ENCODE data around the gene KRTAP5-5. TPM values are rescaled to one million over a fixed set of nuclear protein-coding genes. Genes with fewer than 3 reads are reported as not detected.

KRTAP5-5 gene
- total RNA-seq, 6 experiments from 2014 or later, result not detected

GRCh38 chr11:1675536-1676228 is 46.1 kb downstream of the KRTAP5-5 start:
- ATAC-seq, result peak in 3 of 4 donors; percentile 10 to 31 (median 11)
- peak in 1 of 3 donors; percentile 51 for DNase-seq
- Histone ChIP-seq H3K36me3 (no peaks in the 10 kb centered on the region), H3K4me1 (peaks cover 0 to 85% (median 9%) of the 10 kb centered on the region in 4 donors), H3K9me3 (no peaks in the 10 kb centered on the region), H3K4me3 (peak overlapping the region in 1 of 3 donors; percentile 3), H3K27me3 (no peaks in the 10 kb centered on the region), H3K27ac (peak overlapping the region; percentile 78 to 96 (median 83))
- intact Hi-C loops (cut with DNase I), result no loop called here
- WGBS (ENCODE audit: insufficient coverage, low coverage, low lambda C conversion rate, missing lambda C conversion rate), result 21% methylated on average over 11 of the region's 11 CpGs
- TF ChIP-seq, protein P1, sequence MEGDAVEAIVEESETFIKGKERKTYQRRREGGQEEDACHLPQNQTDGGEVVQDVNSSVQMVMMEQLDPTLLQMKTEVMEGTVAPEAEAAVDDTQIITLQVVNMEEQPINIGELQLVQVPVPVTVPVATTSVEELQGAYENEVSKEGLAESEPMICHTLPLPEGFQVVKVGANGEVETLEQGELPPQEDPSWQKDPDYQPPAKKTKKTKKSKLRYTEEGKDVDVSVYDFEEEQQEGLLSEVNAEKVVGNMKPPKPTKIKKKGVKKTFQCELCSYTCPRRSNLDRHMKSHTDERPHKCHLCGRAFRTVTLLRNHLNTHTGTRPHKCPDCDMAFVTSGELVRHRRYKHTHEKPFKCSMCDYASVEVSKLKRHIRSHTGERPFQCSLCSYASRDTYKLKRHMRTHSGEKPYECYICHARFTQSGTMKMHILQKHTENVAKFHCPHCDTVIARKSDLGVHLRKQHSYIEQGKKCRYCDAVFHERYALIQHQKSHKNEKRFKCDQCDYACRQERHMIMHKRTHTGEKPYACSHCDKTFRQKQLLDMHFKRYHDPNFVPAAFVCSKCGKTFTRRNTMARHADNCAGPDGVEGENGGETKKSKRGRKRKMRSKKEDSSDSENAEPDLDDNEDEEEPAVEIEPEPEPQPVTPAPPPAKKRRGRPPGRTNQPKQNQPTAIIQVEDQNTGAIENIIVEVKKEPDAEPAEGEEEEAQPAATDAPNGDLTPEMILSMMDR (IDR thresholded peaks at IDR 0.05), result no peak
- TF ChIP-seq POLR2A (IDR thresholded peaks at IDR 0.05), result peak; percentile 76

DNA sequence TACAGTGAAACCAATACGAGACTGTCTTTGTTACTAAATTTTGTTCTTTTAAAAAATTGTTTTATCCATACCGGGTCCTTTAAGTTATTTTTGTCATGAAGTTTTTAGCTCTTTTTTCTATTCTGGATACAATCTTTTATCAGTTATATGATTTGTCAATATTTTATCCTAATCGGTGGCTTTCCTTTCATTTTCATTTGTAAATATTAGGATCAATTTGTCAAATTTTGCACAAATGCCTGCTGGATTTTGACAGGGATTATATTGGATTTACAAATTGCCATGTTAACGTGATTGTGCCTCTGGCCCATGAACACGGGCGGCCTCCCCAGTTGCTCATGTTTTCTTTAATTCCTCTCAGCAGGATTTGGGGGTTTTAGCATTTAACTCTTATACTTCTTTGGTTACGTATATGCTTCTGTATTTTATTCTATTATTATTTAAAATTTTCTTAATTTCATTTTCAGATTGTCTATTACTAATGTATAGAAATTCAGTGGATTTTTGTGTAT is 46.7 kb downstream of the KRTAP5-5 start:
- TF ChIP-seq POLR2A (IDR thresholded peaks at IDR 0.05), result no peak
- TF ChIP-seq, protein P1 (IDR thresholded peaks at IDR 0.05), result no peak
- peak overlapping the region in 2 of 3 donors; percentile 6 to 20 for H3K4me3 ChIP-seq
- no peaks in the 10 kb centered on the region for H3K27me3 ChIP-seq
- ATAC-seq (no peak), DNase-seq (no peak)
- 33% methylated on average over 7 of the region's 7 CpGs for WGBS (ENCODE audit: insufficient coverage, low coverage, low lambda C conversion rate, missing lambda C conversion rate)
- intact Hi-C loops (cut with DNase I), result no loop called here
- H3K36me3 ChIP-seq, result no peaks in the 10 kb centered on the region
- H3K9me3 ChIP-seq, result no peaks in the 10 kb centered on the region
- H3K27ac ChIP-seq, result peak overlapping the region; percentile 78 to 96 (median 83)
- H3K4me1 ChIP-seq, result peaks cover 0 to 87% (median 9%) of the 10 kb centered on the region in 4 donors

DNA sequence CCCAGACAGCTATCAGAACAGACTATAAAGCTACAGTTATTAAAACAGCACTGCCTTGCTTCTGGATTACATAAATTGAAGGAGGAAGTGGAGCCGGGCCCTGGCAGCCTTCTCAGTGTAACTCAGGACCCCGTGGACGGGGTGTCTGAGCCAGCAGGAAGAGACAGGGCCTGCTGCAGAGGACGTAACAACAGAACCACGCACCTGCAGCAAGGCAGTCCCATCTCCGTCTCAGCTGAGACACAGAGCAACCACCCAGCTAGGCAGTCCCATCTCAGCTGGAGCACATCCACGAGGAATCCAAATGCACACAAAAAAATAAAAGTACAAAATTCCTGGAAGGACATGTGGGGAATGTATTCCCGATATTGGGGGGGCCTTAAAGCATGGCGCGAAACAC is 50.3 kb downstream of the KRTAP5-5 start:
- H3K36me3 ChIP-seq, result no peaks in the 10 kb centered on the region
- H3K27me3 ChIP-seq, result no peaks in the 10 kb centered on the region
- no peak overlapping the region for H3K4me3 ChIP-seq
- intact Hi-C loops (cut with DNase I), result no loop called here
- H3K4me1 ChIP-seq, result peaks cover 0 to 68% (median 11%) of the 10 kb centered on the region in 4 donors
- ATAC-seq, result no peak
- H3K27ac ChIP-seq, result peak overlapping the region in 2 of 3 donors; percentile 83 to 96
- 63% methylated on average over 5 of the region's 10 CpGs for WGBS (ENCODE audit: insufficient coverage, low coverage, low lambda C conversion rate, missing lambda C conversion rate)
- H3K9me3 ChIP-seq, result no peaks in the 10 kb centered on the region
- no peak for DNase-seq
- TF ChIP-seq, protein P1 (IDR thresholded peaks at IDR 0.05), result no peak
- TF ChIP-seq POLR2A (IDR thresholded peaks at IDR 0.05), result no peak

Other genes with a start within 250 kb of the KRTAP5-5 start
- under 1 TPM in 2 of 6 experiments, not detected in 4; 0.12 to 0.49 TPM for gene BRSK2, start 239.8 kb upstream of the KRTAP5-5 start, total RNA-seq
- gene MOB2, start 143.0 kb upstream of the KRTAP5-5 start, total RNA-seq, result 10 to 100 TPM in 5 of 6 experiments, 1 to 10 TPM in 1; 8.5 to 17.0 (median 14.1) TPM
- gene DUSP8, start 57.5 kb upstream of the KRTAP5-5 start, total RNA-seq, result 10 to 100 TPM in 2 of 6 experiments, 1 to 10 TPM in 2, under 1 TPM in 2; 0.22 to 13.7 (median 4.4) TPM
- not detected for gene KRTAP5-1, start 44.5 kb upstream of the KRTAP5-5 start, total RNA-seq
- gene KRTAP5-2, start 31.5 kb upstream of the KRTAP5-5 start, total RNA-seq, result not detected
- gene KRTAP5-3, start 21.3 kb upstream of the KRTAP5-5 start, total RNA-seq, result not detected
- not detected for gene KRTAP5-4, start 7.6 kb upstream of the KRTAP5-5 start, total RNA-seq
- gene KRTAP5-6, start 67.4 kb downstream of the KRTAP5-5 start, total RNA-seq, result 1 to 10 TPM in 3 of 6 experiments, under 1 TPM in 2, not detected in 1; 0.79 to 1.5 (median 1.2) TPM
- 10 to 100 TPM in 1 of 6 experiments, 1 to 10 TPM in 5; 1.3 to 11.4 (median 6.7) TPM for gene IFITM10, start 120.8 kb downstream of the KRTAP5-5 start, total RNA-seq
- gene CTSD, start 134.2 kb downstream of the KRTAP5-5 start, total RNA-seq, result 1,000 to 10,000 TPM in 3 of 6 experiments, 100 to 1,000 TPM in 3; 515 to 1,549 (median 1,009) TPM
- gene SYT8, start 205.2 kb downstream of the KRTAP5-5 start, total RNA-seq, result under 1 TPM in 1 of 6 experiments, not detected in 5; 0.68 TPM
- gene TNNI2, start 209.2 kb downstream of the KRTAP5-5 start, total RNA-seq, result 1 to 10 TPM in 2 of 6 experiments, under 1 TPM in 1, not detected in 3; 0.31 to 1.9 (median 1.1) TPM
- gene LSP1, start 223.3 kb downstream of the KRTAP5-5 start, total RNA-seq, result 10 to 100 TPM in 3 of 6 experiments, 1 to 10 TPM in 3; 2.3 to 20.6 (median 8.8) TPM

Data from right lobe of liver (tissue), 6 donors.